NCI-H510A treated with DMSO at 0.1 percent for 48 hours (cell line): ENCODE results near the gene BAIAP2L2.
A peak's percentile ranks its signal among the peaks of the same experiment; 100 is the strongest.

Source experiments
- DNase-seq: peaks from one replicate; lab custom pipeline; 2025; lab: John Stamatoyannopoulos, UW

The BAIAP2L2 gene

DNA sequence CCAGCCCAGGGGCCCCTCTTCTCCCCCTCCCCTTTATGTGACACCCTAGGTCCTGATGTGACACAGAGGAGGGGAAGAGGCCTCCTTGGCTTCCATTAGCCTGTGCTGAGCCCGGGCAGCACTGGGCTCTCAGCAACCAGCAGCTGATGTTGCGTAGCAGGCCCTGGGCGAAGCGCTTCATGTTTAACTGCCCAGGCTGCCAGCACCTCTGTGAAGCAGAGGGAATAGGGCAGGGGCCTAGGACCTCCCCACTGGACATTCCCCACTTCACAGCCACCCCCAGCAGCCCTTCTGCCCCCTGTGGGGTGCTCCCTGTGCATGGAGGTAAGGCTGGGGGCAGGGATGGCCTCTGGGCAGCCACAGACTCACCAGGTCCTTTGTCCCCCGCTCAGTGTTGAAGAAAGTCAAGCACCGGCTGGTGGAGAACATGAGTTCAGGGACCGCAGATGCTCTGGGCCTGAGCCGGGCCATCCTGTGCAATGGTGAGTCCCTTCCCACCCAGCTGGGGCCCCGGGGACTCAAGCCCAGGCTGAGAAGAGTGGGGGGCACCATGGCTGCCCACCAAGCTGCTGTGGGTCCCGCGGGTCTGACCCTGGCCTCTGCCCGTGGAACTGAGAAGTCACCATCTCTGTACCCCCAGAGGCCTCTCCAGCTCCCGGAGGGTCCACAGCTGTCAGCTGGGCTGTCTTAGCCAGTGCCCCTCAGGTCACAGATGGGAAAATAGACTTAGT, 41.7 kb downstream of the BAIAP2L2 start:
- no peak for DNase-seq

DNA sequence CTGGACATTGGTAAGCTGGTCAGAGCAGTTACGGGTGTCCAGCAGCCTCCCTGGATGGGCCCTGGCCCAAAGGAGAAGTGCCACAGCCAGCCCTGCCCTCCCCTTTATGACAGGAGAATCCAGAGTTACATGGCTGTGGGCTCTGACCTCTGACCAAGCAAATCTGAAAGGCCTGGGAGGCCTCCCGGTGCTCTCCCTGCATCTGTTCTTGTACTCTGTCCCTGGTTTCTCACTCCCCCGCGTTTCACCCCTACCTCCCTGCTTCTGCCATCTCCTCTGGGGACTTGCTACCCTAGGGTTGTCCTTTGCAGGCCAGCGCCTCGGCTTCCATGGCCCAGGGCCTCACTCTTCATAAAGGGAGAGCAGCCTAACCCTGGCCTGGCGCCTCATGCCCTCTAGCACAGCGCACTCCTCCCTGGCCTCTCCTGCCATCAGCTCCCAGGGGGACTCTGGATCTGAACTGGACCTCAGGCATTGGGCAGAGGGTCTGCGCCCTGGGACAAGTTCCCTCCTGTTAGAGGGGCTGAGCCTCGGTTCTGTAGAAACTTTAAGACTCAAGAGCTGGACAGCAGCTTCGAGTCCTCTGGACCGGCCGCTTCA, 42.6 kb downstream of the BAIAP2L2 start:
- no peak for DNase-seq

DNA sequence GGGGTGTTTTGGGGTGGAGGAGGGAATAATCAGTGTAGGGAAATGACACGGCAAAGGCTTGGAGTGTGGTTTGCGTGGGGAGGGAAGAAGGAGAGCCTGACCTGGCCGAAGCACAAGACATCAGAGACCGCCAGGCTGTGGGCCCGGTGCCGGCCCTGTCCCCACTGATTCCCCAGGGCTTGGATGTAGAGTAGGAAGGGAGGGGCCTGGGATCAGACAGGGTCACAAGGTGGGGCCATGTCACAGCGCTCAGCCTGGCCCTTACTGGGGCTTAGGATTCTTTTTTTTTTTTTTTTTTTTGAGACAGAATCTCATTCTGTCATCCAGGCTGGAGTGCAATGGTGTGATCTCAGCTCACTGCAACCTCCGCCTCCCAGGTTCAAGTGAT, 43.5 kb downstream of the BAIAP2L2 start:
- no peak for DNase-seq

- no peak for DNase-seq
These were observed 44.0 kb downstream of the BAIAP2L2 start for GRCh38 chr22:38066381-38067027.

DNA sequence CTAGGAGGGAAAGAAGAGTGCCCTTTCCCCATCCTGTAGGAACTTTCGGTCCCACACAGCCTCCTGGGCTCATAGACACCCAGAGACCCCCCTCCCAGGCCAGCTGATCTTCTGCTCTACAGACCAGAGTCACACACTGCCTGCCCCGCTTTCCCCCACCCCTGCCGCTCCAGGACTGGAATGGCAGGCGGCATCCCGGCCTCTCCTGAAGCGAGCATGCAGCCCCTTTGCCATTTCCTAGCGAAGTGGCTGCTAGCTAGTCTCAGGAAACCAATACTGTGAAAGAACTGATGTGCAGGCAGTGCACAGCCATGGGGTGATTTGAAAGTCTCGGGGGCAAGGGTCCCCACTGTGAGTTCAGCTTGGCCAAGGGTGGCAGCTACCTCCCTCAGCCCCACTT, 44.9 kb downstream of the BAIAP2L2 start:
- DNase-seq, result no peak

GRCh38 chr22:38062791-38063190, 47.7 kb downstream of the BAIAP2L2 start:
- no peak for DNase-seq

DNA sequence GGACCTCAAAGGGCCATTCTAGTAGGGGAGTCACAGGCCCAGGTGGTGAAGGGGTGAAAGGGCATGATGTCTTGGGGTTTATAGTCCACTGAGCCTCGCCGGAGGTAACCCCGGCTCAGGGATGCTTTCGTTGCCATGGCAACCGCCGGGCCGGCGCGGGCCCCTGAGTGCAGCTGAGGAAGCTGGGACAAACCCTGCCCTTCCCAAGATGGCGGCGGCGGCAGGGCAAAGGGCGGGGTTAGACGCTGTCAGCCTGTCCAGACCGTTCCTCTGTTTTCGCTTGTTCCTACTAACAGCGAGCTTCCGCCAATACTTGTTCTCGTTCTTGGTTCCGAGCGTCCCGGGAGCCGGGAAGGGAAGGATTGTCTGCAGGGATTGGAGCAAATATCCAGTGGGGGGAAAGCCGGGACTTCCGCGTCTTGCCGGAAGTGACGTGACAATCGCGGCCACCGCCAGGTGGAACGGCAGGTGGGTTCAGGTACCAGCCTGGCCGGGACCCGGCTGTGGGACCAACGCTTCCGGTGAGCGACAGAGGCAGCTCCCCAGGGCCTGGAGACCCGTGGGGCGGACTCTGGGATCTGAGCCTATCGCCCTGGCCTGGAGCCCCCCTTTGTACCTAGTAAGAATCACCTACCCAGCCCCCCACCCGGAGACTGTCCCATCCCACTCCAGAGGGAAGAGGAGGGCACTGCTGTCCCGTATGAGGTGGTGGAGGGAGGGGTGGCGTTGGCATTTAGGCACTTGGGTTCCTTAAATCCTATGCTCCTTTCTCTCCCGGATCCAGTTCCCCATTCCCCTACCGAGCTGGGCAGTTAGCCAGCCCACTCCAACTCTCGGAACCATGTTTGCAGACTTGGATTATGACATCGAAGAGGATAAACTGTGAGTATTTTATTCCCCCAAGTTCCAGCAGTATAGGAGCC, 53.3 kb downstream of the BAIAP2L2 start, which contains the start of gene PICK1:
Gene PICK1 (plus strand): TSS at position 436 of the 923 bp plus-strand sequence. CDS start 406 bp downstream, at position 842.
- peak; percentile 80 for DNase-seq

DNA sequence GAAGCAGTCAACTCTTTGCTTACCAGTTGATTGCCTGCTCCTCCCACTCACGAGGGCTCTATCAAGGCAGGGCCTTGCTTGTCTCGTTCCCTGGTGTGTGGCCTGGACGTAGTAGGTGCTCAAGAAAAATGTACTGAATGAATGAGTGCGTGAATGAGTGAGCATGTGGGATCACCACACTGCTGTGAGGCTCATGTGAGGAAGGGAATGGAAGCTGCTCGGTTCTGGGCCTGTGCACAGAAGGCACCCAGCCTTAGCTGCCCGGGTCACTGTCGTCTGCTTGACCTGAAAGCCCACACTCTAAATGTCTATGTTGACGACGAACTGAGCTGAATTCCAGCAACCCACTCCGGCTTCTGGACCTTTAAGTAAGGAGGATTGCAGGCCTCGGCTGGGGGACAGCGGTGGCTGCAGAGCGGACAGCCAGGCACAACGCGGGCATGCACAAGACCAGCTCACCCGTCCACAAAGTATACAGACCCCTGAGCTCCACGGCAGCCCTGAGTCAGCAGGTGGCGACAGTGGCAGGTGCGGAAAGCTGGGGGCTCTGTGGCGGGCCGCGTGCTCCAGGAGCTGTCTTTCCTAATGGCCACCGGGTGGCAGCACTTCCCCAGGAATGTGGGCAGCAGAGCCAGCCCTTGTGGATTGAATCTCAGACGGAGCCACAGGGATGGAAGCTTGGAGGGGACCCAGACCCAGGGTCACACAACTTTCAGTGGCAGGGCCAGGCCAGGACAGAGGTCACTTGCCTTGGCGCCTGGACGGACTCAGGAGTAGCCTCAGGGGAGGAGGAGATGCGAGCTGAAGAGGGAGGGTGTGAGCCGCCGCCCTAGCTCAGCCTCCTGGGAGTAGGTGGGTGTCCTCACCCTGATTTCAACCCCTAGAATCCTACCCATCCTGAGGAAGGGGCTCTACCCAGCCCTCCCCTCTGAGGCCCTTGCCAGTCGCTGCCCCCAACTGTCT, 58.3 kb downstream of the BAIAP2L2 start:
- DNase-seq, result peak; percentile 76

- DNase-seq, result no peak
These were observed 59.2 kb downstream of the BAIAP2L2 start for GRCh38 chr22:38051261-38051660.

- no peak for DNase-seq
These were observed 59.8 kb downstream of the BAIAP2L2 start for GRCh38 chr22:38050720-38051119.

DNA sequence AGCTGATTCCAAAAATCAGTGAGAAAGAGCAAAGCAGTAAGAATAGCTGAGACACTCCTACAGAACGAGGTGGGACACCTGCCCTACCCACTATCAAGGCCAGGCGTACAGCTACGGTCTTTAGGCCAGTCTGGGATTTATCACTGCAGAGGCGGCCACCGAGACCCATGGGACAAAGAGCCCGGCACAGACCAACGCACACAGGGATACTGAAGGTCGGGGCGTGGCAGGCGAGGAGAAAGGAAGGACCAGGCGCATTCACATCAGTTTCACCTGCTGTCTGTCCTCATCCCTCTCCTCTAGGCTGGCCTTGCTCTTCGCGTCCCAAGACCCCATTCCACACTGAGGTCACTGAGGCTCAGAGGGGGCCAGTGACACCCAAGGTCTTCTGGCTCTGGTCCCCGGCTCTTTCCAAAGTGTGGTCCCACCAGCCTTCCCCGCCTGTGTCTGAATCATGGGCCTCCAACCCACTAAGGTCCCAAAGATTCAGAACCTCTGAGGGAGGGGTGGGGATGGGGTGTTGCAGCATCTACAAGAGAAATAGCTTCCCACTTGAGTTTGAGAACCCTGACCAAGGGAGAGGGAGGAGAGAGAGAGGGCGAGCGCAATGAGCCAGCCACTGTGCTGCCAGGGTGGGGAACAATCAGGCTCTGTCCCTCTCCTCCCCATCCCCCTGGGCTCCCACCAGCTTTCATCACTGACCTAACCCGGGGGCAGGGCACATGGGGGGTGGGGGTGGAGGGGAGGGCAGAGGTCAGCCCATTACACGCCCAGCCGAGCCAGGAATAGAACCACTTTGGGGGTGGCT, 60.5 kb downstream of the BAIAP2L2 start:
- no peak for DNase-seq

GRCh38 chr22:38046070-38046748, 64.3 kb downstream of the BAIAP2L2 start:
- DNase-seq, result no peak

- DNase-seq, result no peak
These were observed 67.1 kb downstream of the BAIAP2L2 start for GRCh38 chr22:38043151-38044039.

DNA sequence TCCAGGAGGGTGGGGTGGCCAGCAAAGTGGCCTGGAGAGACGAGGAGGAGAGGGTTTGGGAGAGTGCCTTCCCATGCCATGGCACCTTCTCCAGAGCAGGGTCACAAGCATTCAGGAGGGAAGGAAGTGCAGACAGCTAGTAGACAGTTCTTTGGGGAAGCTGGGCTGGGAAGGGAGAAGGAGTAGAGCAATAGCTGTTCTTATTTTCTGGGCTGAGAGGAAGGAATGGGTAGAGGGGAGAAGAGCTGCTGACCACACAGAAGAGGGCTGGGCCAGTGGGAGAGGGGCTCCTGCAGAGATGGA, 68.0 kb downstream of the BAIAP2L2 start:
- no peak for DNase-seq

DNA sequence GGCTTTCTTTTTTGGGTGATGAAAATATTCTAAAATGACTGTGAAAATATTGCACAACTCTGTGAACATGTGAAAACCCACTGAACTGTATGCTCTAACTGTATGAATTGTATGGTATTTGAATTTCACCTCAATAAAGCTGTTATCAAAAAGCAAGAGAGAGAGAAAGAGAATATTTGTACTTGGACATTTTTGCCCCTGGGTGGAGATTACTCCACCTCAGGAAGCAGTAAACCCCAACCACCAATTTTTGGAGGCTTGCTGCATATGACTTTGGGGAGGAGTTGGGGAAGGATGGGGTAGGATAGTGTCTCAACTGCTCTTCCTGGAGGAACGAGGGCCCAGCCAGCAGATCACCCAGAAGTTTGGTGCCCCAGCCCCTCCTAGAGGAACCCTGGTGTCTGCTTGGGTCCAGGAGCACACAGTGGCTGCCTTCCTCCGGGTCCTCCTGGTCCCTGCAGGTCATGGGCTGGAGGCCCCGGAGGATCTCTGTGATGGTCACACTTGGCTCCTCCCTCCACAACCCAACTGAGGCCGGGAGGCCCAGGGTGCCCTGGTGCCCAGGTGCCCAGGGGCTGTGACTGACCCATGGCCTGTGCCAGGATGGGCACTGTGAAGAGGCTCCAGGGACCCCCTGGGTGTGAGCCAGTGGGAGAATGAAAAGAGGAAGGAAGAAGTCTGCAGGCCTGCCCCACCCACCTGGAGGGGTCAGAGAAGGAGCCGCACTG, 68.6 kb downstream of the BAIAP2L2 start:
- no peak for DNase-seq

- DNase-seq, result no peak
These were observed 69.3 kb downstream of the BAIAP2L2 start for GRCh38 chr22:38040953-38041759.
